Measurements from ENCODE around the gene CBX2.

The CBX2 gene

GRCh38 chr17:79811011-79811867, 33.3 kb downstream of the CBX2 start:
- peak; percentile 35 for FAIRE-seq
- peak; percentile 79 for DNase-seq (ENCODE audit: low spot score)

- FAIRE-seq (no peak), DNase-seq (ENCODE audit: low spot score) (no peak)
Measured at GRCh38 chr17:79811868-79812352, 34.0 kb downstream of the CBX2 start.

- DNase-seq (ENCODE audit: low spot score), result peak; percentile 53
- peak; percentile 32 for FAIRE-seq
Measured at GRCh38 chr17:79812353-79813258, 34.7 kb downstream of the CBX2 start.

GRCh38 chr17:79813297-79814126, 35.6 kb downstream of the CBX2 start:
- FAIRE-seq (no peak), DNase-seq (ENCODE audit: low spot score) (peak; percentile 66)

- FAIRE-seq (peak; percentile 40), DNase-seq (ENCODE audit: low spot score) (no peak)
Measured at GRCh38 chr17:79814127-79814973, 36.4 kb downstream of the CBX2 start.

- FAIRE-seq, result no peak
Measured at GRCh38 chr17:79814974-79815835, 37.3 kb downstream of the CBX2 start.

GRCh38 chr17:79815836-79816461, 38.0 kb downstream of the CBX2 start:
- FAIRE-seq, result no peak
- no peak for DNase-seq (ENCODE audit: low spot score)

More at GRCh38 chr17:79814974-79815835, 37.3 kb downstream of the CBX2 start:
- no peak for DNase-seq (ENCODE audit: low spot score)

GRCh38 chr17:79818026-79818758, 40.2 kb downstream of the CBX2 start:
- FAIRE-seq (no peak), DNase-seq (ENCODE audit: low spot score) (no peak)

GRCh38 chr17:79819085-79819484, 41.1 kb downstream of the CBX2 start:
- DNase-seq (ENCODE audit: low spot score) (no peak), FAIRE-seq (no peak)

GRCh38 chr17:79819534-79820276, 41.8 kb downstream of the CBX2 start:
- DNase-seq (ENCODE audit: low spot score), result no peak
- FAIRE-seq, result no peak

- DNase-seq (ENCODE audit: low spot score) (no peak), FAIRE-seq (no peak)
Measured at GRCh38 chr17:79820959-79821330, 43.0 kb downstream of the CBX2 start.

- FAIRE-seq, result no peak
- no peak for DNase-seq (ENCODE audit: low spot score)
Measured at GRCh38 chr17:79821331-79822095, 43.6 kb downstream of the CBX2 start.

GRCh38 chr17:79822583-79823124, 44.7 kb downstream of the CBX2 start:
- DNase-seq (ENCODE audit: low spot score) (no peak), FAIRE-seq (no peak)

- no peak for FAIRE-seq
- DNase-seq (ENCODE audit: low spot score), result no peak
Measured at GRCh38 chr17:79824234-79824633, 46.3 kb downstream of the CBX2 start.

- FAIRE-seq (no peak), DNase-seq (ENCODE audit: low spot score) (no peak)
Measured at GRCh38 chr17:79824893-79825579, 47.1 kb downstream of the CBX2 start.

- DNase-seq (ENCODE audit: low spot score) (no peak), FAIRE-seq (no peak)
Measured at GRCh38 chr17:79825580-79825921, 47.6 kb downstream of the CBX2 start.
